Renal cortex interstitium (tissue), 15 donors: ENCODE results near the gene OR1L8. TPM values are rescaled to one million over a fixed set of nuclear protein-coding genes. Genes with fewer than 3 reads are reported as not detected.
"Not testable (repeated sequence)": the region's sequence is repeated elsewhere in the genome, so short reads cannot be mapped to it uniquely, and the experiment has no call there.

ENCODE experiments used
- DNase-seq, 11 donors: peaks; one replicate each; pipeline ENCODE4 v3.0.0-alpha.2; 2013; ENCODE audit warnings: low read depth in 9 of 11, low spot score in 4 of 11; ENCODE audit errors: extremely low read depth in 1 of 11
- long read RNA-seq, 16 experiments: transcript quantifications; one replicate each; lab custom pipeline, GENCODE V29; 2026
- polyA plus RNA-seq, 3 donors: library from polyadenylated mRNA; unstranded; fragments of 120-200 nt; gene quantifications; one replicate each; pipeline ENCODE4 v1.2.1, GENCODE V29; 2013; ENCODE audit not compliant: insufficient read length in 3 of 3

The OR1L8 gene
- polyA plus RNA-seq, result under 1 TPM; 0.09 to 0.19 (median 0.12) TPM
- long read RNA-seq, donor 1, partial matches to known transcripts, result 0 of 1 reads
- long read RNA-seq, donor 1, other reads (novel, unspliced or antisense), result 0 of 1 reads
- long read RNA-seq, donor 2, result 0 reads
- long read RNA-seq, donor 3, result 0 reads
- long read RNA-seq, donor 4, result 0 reads
- long read RNA-seq, donor 5, result 0 reads
- long read RNA-seq, donor 6, result 0 reads
- long read RNA-seq, donor 7, result 0 reads
- long read RNA-seq, donor 8, result 0 reads
- long read RNA-seq, donor 9, result 0 reads
- long read RNA-seq, donor 10, result 0 reads
- long read RNA-seq, donor 11, result 0 reads
- long read RNA-seq, donor 12, result 0 reads
- long read RNA-seq, donor 13, result 0 reads
- long read RNA-seq, donor 14, result 0 reads
- long read RNA-seq, donor 15, result 0 reads
- long read RNA-seq, donor 16, result 0 reads

GRCh38 chr9:122583284-122583683, at the start of gene OR1L8:
TSS of gene OR1L8 (minus strand) at chr9:122583384. CDS start at chr9:122568477, 14,907 bp downstream.
- not testable (repeated sequence) for DNase-seq

GRCh38 chr9:122619996-122620395, 36.8 kb upstream of the OR1L8 start:
- DNase-seq, result no peak

GRCh38 chr9:122614362-122614761, 31.2 kb upstream of the OR1L8 start, which contains the start of gene OR1Q1:
TSS of gene OR1Q1 (plus strand) at chr9:122614738. CDS start at chr9:122614738, 0 bp downstream.
- DNase-seq, result no peak

GRCh38 chr9:122609804-122610203, 26.6 kb upstream of the OR1L8 start:
- DNase-seq, result no peak

- DNase-seq, result no peak
These were observed 23.4 kb upstream of the OR1L8 start for GRCh38 chr9:122606587-122606986.

GRCh38 chr9:122605691-122606090, 22.5 kb upstream of the OR1L8 start:
- DNase-seq, result no peak

GRCh38 chr9:122580360-122580759, 2.8 kb downstream of the OR1L8 start:
- DNase-seq, result no peak

GRCh38 chr9:122579874-122580273, 3.3 kb downstream of the OR1L8 start:
- DNase-seq, result no peak

GRCh38 chr9:122572456-122572855, 10.7 kb downstream of the OR1L8 start:
- no peak for DNase-seq

- DNase-seq, result no peak
These were observed 15.3 kb downstream of the OR1L8 start for GRCh38 chr9:122567901-122568300.

- DNase-seq, result no peak
These were observed 20.9 kb downstream of the OR1L8 start for GRCh38 chr9:122562134-122562760.

- no peak for DNase-seq
These were observed 21.7 kb downstream of the OR1L8 start for GRCh38 chr9:122561446-122561845.

GRCh38 chr9:122552812-122553211, 30.4 kb downstream of the OR1L8 start, which contains the start of gene OR1N2:
TSS of gene OR1N2 (plus strand) at chr9:122553112. CDS start at chr9:122553212, 100 bp downstream.
- no peak for DNase-seq

- no peak for DNase-seq
These were observed 31.8 kb downstream of the OR1L8 start for GRCh38 chr9:122551371-122551770.

- DNase-seq, result no peak
These were observed 37.0 kb downstream of the OR1L8 start for GRCh38 chr9:122546196-122546595.

- no peak for DNase-seq
These were observed 44.4 kb downstream of the OR1L8 start for GRCh38 chr9:122538757-122539156.

- not testable (repeated sequence) for DNase-seq
These were observed 46.1 kb downstream of the OR1L8 start for GRCh38 chr9:122537066-122537465.

- DNase-seq, result no peak
These were observed 47.0 kb downstream of the OR1L8 start for GRCh38 chr9:122536134-122536533.

GRCh38 chr9:122531157-122531556, 52.0 kb downstream of the OR1L8 start:
- DNase-seq, result not testable (repeated sequence)

GRCh38 chr9:122527193-122527592, 56.0 kb downstream of the OR1L8 start, which contains the start of gene OR1N1:
TSS of gene OR1N1 (minus strand) at chr9:122527293. CDS start at chr9:122527293, 0 bp downstream.
- no peak for DNase-seq
